ENCODE results near the gene TIE1. TPM values are rescaled to one million over a fixed set of nuclear protein-coding genes. Genes with fewer than 3 reads are reported as not detected.

The TIE1 gene
- total and polyA plus RNA-seq, 2 of the 13 experiments (the other 11 are each of a cell fraction or from before 2014, with no cell fraction given) = 0.58 to 0.84 TPM

DNA sequence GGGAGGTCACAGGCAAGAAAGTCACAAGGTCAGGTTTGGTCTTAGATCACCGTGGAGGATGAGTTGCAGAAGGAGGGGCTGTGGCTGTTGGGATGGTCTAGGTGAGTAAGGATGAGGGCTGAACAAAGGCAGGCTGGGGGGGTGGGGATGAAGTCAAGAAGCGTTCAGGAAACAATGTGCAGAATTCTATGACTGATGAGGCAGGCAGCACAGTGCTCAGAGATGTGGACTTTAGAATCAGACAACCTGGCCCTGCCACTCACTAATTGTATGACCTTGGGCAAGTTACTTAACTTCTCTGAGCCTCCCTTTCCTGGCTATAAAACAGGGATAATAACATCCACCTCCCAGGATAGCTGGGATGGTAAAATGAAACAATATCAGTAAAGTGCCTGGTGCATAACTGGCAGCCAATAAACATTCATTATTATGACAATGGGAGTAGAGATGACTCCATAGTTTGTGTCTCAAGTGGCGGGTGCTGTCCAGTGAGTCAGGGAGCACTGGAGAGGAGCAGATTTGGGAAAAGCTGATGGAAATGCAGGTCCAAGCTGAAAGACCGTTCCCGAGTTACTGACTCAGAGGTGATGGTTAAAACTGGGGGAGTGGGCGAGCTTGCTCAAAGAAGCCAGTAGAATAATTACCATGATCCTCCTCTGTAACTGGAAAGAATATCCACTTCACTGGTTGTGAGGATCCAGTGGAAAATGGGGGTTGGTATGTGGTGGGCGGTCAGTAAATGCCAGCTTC is 2.1 kb downstream of the TIE1 start:
- TF ChIP-seq, protein P1, sequence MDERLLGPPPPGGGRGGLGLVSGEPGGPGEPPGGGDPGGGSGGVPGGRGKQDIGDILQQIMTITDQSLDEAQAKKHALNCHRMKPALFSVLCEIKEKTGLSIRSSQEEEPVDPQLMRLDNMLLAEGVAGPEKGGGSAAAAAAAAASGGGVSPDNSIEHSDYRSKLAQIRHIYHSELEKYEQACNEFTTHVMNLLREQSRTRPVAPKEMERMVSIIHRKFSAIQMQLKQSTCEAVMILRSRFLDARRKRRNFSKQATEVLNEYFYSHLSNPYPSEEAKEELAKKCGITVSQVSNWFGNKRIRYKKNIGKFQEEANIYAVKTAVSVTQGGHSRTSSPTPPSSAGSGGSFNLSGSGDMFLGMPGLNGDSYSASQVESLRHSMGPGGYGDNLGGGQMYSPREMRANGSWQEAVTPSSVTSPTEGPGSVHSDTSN (CRISPR knock-in tag; IDR thresholded peaks at IDR 0.05) = 0 out of 2 replicates have a peak, but pooled peaks have one; percentile 25
- TF ChIP-seq ZFP36 (IDR thresholded peaks at IDR 0.05; ENCODE audit: borderline replicate concordance, low read depth, low read length, partially characterized antibody) = no peak
- peak; percentile 34; the same call in 1 of the 2 replicates for TF ChIP-seq HNF4A (CRISPR knock-in tag; IDR thresholded peaks at IDR 0.05)

More for the DNA sequence above, 2.1 kb downstream of the TIE1 start:
- Histone ChIP-seq H3K36me3 (replicated peaks in 1 of 2; ENCODE audit: control insufficient read depth in 1 of 2, insufficient read depth in 2 of 2, low read length in 2 of 2) (no peaks in the 10 kb centered on the region), H3K4me1 (ENCODE audit: insufficient read depth, low read length) (peaks cover 25% of the 10 kb centered on the region), H3K27ac (ENCODE audit: extremely low read length, insufficient read depth, low read length) (no peak overlapping the region), H3K9ac (ENCODE audit: insufficient read depth, low read depth, low read length) (no peak overlapping the region), H3K4me3 (replicated peaks in 1 of 3; ENCODE audit: insufficient read depth in 1 of 3, low read depth in 2 of 3, low read length in 3 of 3) (no peak overlapping the region), H3K4me2 (ENCODE audit: low read depth, low read length) (peak overlapping the region; percentile 20; the same call in 1 of the 2 replicates), H3K79me2 (ENCODE audit: insufficient read depth, low read length) (no peaks in the 10 kb centered on the region), H4K20me1 (ENCODE audit: insufficient read depth, low read length) (no peaks in the 10 kb centered on the region), H2AFZ (ENCODE audit: low read length) (no peak overlapping the region), H3K27me3 (ENCODE audit: control insufficient read depth in 1 of 2, insufficient read depth in 2 of 2, low read length in 2 of 2) (peaks cover 0 to 31% of the 10 kb centered on the region in 2 experiments; a peak in 3 of 5 replicates), H3K9me3 (ENCODE audit: low read length) (no peaks in the 10 kb centered on the region)
- intact Hi-C loops (cut with micrococcal nuclease; ENCODE audit: unreplicated experiment) (no loop called here), in situ Hi-C loops (cut with HindIII; ENCODE audit: extremely low pct_ligation_motif_present, low pct_unique_long_range_greater_than_20kb) (no loop called here)
- no peak for FAIRE-seq
- CTCF ChIA-PET (ENCODE audit: low intra/inter-chr PET ratio, low total read pairs) = no interaction called here
- 35% methylated on average over 7 of the region's 7 CpGs for WGBS (ENCODE audit: low lambda C conversion rate)
- peak; percentile 28; the same call in 1 of the 3 replicates for ATAC-seq
- peak; percentile 16 for DNase-seq (ENCODE audit: low spot score)
- no TSS peak for BruUV-seq (replicated peaks)
- POLR2A ChIA-PET = interaction anchor here (0.8 to 1.4 kb wide), 4 partner anchors 26 to 64 kb away, joined by 3 to 6 read pairs (median 3); partner anchors contain the start of gene CDC20

Data from HepG2 (cell line).